Right lobe of liver (tissue), 6 donors: Measurements from ENCODE around the gene SDC4. TPM values are rescaled to one million over a fixed set of nuclear protein-coding genes. Genes with fewer than 3 reads are reported as not detected.

Experiments used
- ATAC-seq, 4 donors: fragments of 200-7000 bp; cut with Tn5 transposase; one replicate each; pipeline ENCODE4 v1.9.1; 2020; ENCODE audit warnings: mild to moderate bottlenecking in 4 of 4, moderate library complexity in 4 of 4
- DNase-seq, 3 donors: peaks; one replicate each; pipeline ENCODE4 v3.0.0-alpha.2; 2020
- H3K27ac ChIP-seq, 3 donors: fragments of 200-600 bp; one replicate each; pipeline ENCODE4 v1.8.0; 2022
- H3K27me3 ChIP-seq, 2 donors: fragments of 200-600 bp; one replicate each; pipeline ENCODE4 v1.8.0; 2022
- H3K36me3 ChIP-seq, 4 donors: fragments of 200-600 bp; sonication (generic) in 1 of 4; one replicate each; pipeline versions ENCODE4 v1.5.1 to v1.8.0; 2017 to 2022; ENCODE audit warnings: control low read depth in 1 of 4
- H3K4me1 ChIP-seq, 4 donors: fragments of 200-600 bp; sonication (generic) in 1 of 4; one replicate each; pipeline versions ENCODE4 v1.5.1 to v1.8.0; 2017 to 2022; ENCODE audit warnings: control low read depth in 1 of 4
- H3K4me3 ChIP-seq, 3 donors: fragments of 200-600 bp; one replicate each; pipeline ENCODE4 v1.8.0; 2022
- H3K9me3 ChIP-seq, 4 donors: fragments of 200-600 bp; sonication (generic) in 1 of 4; one replicate each; pipeline versions ENCODE4 v1.5.1 to v1.8.0; 2017 to 2022; ENCODE audit warnings: control low read depth in 1 of 4
- CTCF ChIP-seq, 4 donors: fragments of 200-600 bp in 3 of 4; fragments of 450-650 bp in 1 of 4; IDR thresholded peaks; one replicate each; pipeline versions ENCODE4 v1.5.1 to v1.8.0; 2016 to 2022; ENCODE audit warnings: antibody characterized with exemption in 4 of 4, mild to moderate bottlenecking in 2 of 4
- POLR2A ChIP-seq: fragments of 450-650 bp; IDR thresholded peaks from one replicate; pipeline ENCODE4 v1.6.1; 2017; ENCODE audit warnings: antibody characterized with exemption, mild to moderate bottlenecking
- WGBS: methylation state at CpG from one replicate; pipeline ENCODE4 v1.1.6; 2018; ENCODE audit warnings: low coverage, low lambda C conversion rate; ENCODE audit not compliant: insufficient coverage; ENCODE audit errors: missing lambda C conversion rate; 5-methylcytosine and 5-hydroxymethylcytosine counted together
- intact Hi-C, 2 donors: fragments of 100-400 bp; cut with DNase I; formaldehyde crosslinking; loops; one replicate each; pipeline versions ENCODE4 v1.11.2 to v1.14.1; 2022
- total RNA-seq, 6 experiments: library from RNA; depleted of rRNA in 2 of 6; stranded (reverse); fragments of >200 nt in 2 of 6; fragmentation: NEBNext Ultra II Directional in 3 of 6; extraction: Animal tissue kit (Norgen Biotek cat#: 25700) in 3 of 6; gene quantifications; one replicate each; pipeline versions ENCODE4 v1.1.0 to v1.2.4, GENCODE V29; 2016 to 2023
- donor health status: DM: no; HTN: yes; CAD: no.
- donor health status: DM: no; HTN: no; CAD: no.
- donor health status: DM: no; HTN: no; CAD: no.
- donor health status: DM: no; HTN: yes; CAD: no.
- donor health status: DM: no; HTN: yes; CAD: no.

SDC4 gene
- total RNA-seq, 6 experiments from 2014 or later, result 84.3 to 373 (median 116) TPM

- Histone ChIP-seq H3K27ac (no peak overlapping the region), H3K27me3 (no peaks in the 10 kb centered on the region), H3K9me3 (no peaks in the 10 kb centered on the region), H3K4me1 (peaks cover 0 to 7% (median 3%) of the 10 kb centered on the region in 4 donors), H3K4me3 (no peak overlapping the region), H3K36me3 (no peaks in the 10 kb centered on the region)
- no peak for DNase-seq
- WGBS, result 100% methylated on average over 2 of the region's 14 CpGs
- intact Hi-C loops, result loop anchor here (10.0 kb wide), 2 partner anchors 50 to 70 kb away; no protein-coding TSS in a partner anchor
- ATAC-seq, result no peak
- no peak for TF ChIP-seq CTCF (IDR thresholded peaks at IDR 0.05)
- no peak for TF ChIP-seq POLR2A
Observed at GRCh38 chr20:45374966-45375365, 26.7 kb upstream of the SDC4 start.

GRCh38 chr20:45374101-45374467 lies 25.9 kb upstream of the SDC4 start:
- Histone ChIP-seq H3K27ac (peak overlapping the region in 1 of 3 donors; percentile 60), H3K4me1 (peaks cover 0 to 7% (median 3%) of the 10 kb centered on the region in 4 donors), H3K36me3 (no peaks in the 10 kb centered on the region), H3K27me3 (no peaks in the 10 kb centered on the region), H3K4me3 (peak overlapping the region; percentile 45 to 59 (median 58)), H3K9me3 (no peaks in the 10 kb centered on the region)
- 57% methylated on average over 9 of the region's 9 CpGs for WGBS
- TF ChIP-seq CTCF (IDR thresholded peaks at IDR 0.05) (no peak), POLR2A (no peak)
- ATAC-seq, result no peak
- DNase-seq, result no peak
- intact Hi-C loops, result loop anchor here (10.0 kb wide), 2 partner anchors 51 to 71 kb away; no protein-coding TSS in a partner anchor

GRCh38 chr20:45373353-45374100 lies 25.3 kb upstream of the SDC4 start:
- intact Hi-C loops, result loop anchor here (10.0 kb wide), 2 partner anchors 51 to 71 kb away; no protein-coding TSS in a partner anchor
- H3K4me1 ChIP-seq, result peaks cover 0 to 7% (median 3%) of the 10 kb centered on the region in 4 donors
- peak overlapping the region; percentile 45 to 59 (median 58) for H3K4me3 ChIP-seq
- no peaks in the 10 kb centered on the region for H3K27me3 ChIP-seq
- peak; percentile 91 to 93 (median 92) for DNase-seq
- 1% methylated on average over 31 of the region's 38 CpGs for WGBS
- peak; percentile 81 to 94 (median 92) for TF ChIP-seq CTCF (IDR thresholded peaks at IDR 0.05)
- TF ChIP-seq POLR2A, result no peak
- H3K36me3 ChIP-seq, result no peaks in the 10 kb centered on the region
- peak; percentile 89 to 94 (median 92) for ATAC-seq
- no peaks in the 10 kb centered on the region for H3K9me3 ChIP-seq
- H3K27ac ChIP-seq, result peak overlapping the region; percentile 22 to 60 (median 24)

- TF ChIP-seq POLR2A (no peak), CTCF (IDR thresholded peaks at IDR 0.05) (no peak)
- intact Hi-C loops, result loop anchor here (10.0 kb wide), 2 partner anchors 52 to 72 kb away; no protein-coding TSS in a partner anchor
- H3K27ac ChIP-seq, result peak overlapping the region in 1 of 3 donors; percentile 60
- peak overlapping the region in 2 of 3 donors; percentile 45 to 59 for H3K4me3 ChIP-seq
- no peaks in the 10 kb centered on the region for H3K9me3 ChIP-seq
- DNase-seq (peak in 1 of 3 donors; percentile 24), ATAC-seq (peak; percentile 8 to 18 (median 12))
- H3K4me1 ChIP-seq, result peaks cover 0 to 7% (median 3%) of the 10 kb centered on the region in 4 donors
- no peaks in the 10 kb centered on the region for H3K27me3 ChIP-seq
- peaks cover 0 to 4% (median 2%) of the 10 kb centered on the region in 4 donors for H3K36me3 ChIP-seq
- WGBS, result 43% methylated on average over 4 of the region's 30 CpGs
Observed at GRCh38 chr20:45372646-45373352, 24.6 kb upstream of the SDC4 start.
